PC-9 (cell line): ENCODE data around the gene CALHM2. TPM values are rescaled to one million over a fixed set of nuclear protein-coding genes. Genes with fewer than 3 reads are reported as not detected.

ENCODE experiments used
- BruUV-seq: library from RNA; stranded (reverse); fragments of 400-500 nt; replicated peaks from 2 replicates; lab custom pipeline; 2021; lab: Mats Ljungman, UMichigan
- CTCF ChIA-PET: fragments of 300-600 bp; sonication (Branson Sonifier 250); formaldehyde crosslinking; loops from one replicate; lab custom pipeline; 2022; ENCODE audit warnings: antibody characterized with exemption; lab: Charles Lee
- POLR2A ChIA-PET: fragments of 300-600 bp; sonication (Branson Sonifier 250); formaldehyde crosslinking; loops from one replicate; lab custom pipeline; 2022; ENCODE audit warnings: antibody characterized with exemption; ENCODE audit not compliant: unreplicated experiment; lab: Charles Lee
- DNase-seq, 2 experiments: peaks; one replicate each; pipeline versions ENCODE4 v3.0.0 to v3.0.0-alpha.2; 2015 to 2022; ENCODE audit warnings: mixed read lengths in 1 of 2
- H2AFZ ChIP-seq: fragments of 200-600 bp; sonication (generic); 2 replicates; pipeline ENCODE4 v1.8.1; 2017; ENCODE audit warnings: antibody characterized with exemption
- H3F3A ChIP-seq: fragments of 200-600 bp; sonication (generic); 2 replicates; pipeline ENCODE4 v1.8.1; 2017; ENCODE audit warnings: antibody characterized with exemption, mild to moderate bottlenecking, low read depth; ENCODE audit not compliant: insufficient read depth
- H3K27ac ChIP-seq: fragments of 200-600 bp; sonication (generic); 2 replicates; pipeline ENCODE4 v1.6.1; 2016; ENCODE audit warnings: mixed run types
- H3K27me3 ChIP-seq: fragments of 200-600 bp; sonication (generic); 2 replicates; pipeline ENCODE4 v1.6.1; 2016; ENCODE audit warnings: low read depth, mixed run types; ENCODE audit not compliant: insufficient read depth
- H3K36me3 ChIP-seq: fragments of 200-600 bp; sonication (generic); 2 replicates; pipeline ENCODE4 v1.6.1; 2016; ENCODE audit warnings: low read depth, mixed run types
- H3K4me1 ChIP-seq: fragments of 200-600 bp; sonication (generic); replicated peaks from 2 replicates; pipeline ENCODE4 v1.6.1; 2016; ENCODE audit warnings: mixed run types; ENCODE audit not compliant: insufficient read depth
- H3K4me2 ChIP-seq: fragments of 200-600 bp; sonication (generic); 2 replicates; pipeline ENCODE4 v1.6.1; 2017; ENCODE audit warnings: mixed run types
- H3K4me3 ChIP-seq: fragments of 200-600 bp; sonication (generic); 2 replicates; pipeline ENCODE4 v1.6.1; 2016; ENCODE audit warnings: mixed run types
- H3K79me2 ChIP-seq: fragments of 200-600 bp; sonication (generic); 2 replicates; pipeline ENCODE4 v1.6.1; 2017; ENCODE audit warnings: low read depth, mixed run types
- H3K9me2 ChIP-seq: fragments of 200-600 bp; sonication (generic); 2 replicates; pipeline ENCODE4 v1.8.1; 2017; ENCODE audit warnings: mild to moderate bottlenecking; ENCODE audit not compliant: insufficient read depth
- H3K9me3 ChIP-seq: fragments of 200-600 bp; sonication (generic); 2 replicates; pipeline ENCODE4 v1.8.1; 2016; ENCODE audit warnings: low read depth; ENCODE audit not compliant: insufficient read depth
- H4K20me1 ChIP-seq: fragments of 200-600 bp; sonication (generic); 2 replicates; pipeline ENCODE4 v1.8.1; 2017; ENCODE audit not compliant: insufficient read depth
- EZH2 ChIP-seq: fragments of 200-600 bp; sonication (generic); IDR thresholded peaks from 2 replicates; pipeline ENCODE4 v1.8.0; 2017; ENCODE audit warnings: antibody characterized with exemption, low read depth
- intact Hi-C: fragments of 100-400 bp; cut with micrococcal nuclease; formaldehyde crosslinking; loops from one replicate; pipeline ENCODE4 v1.10.0; 2022; ENCODE audit not compliant: unreplicated experiment
- total RNA-seq: library from RNA; stranded (reverse); gene quantifications from 2 replicates; pipeline ENCODE4 v1.2.3, GENCODE V29; 2021
- TF ChIP-seq, protein P1 (sequence below): fragments of 200-600 bp; sonication (generic); conservative IDR thresholded peaks from 2 replicates; pipeline ENCODE4 v1.6.1; 2017; ENCODE audit warnings: mixed run types, antibody characterized with exemption, mild to moderate bottlenecking, moderate library complexity

Gene CALHM2
- total RNA-seq, 1 experiment from 2014 or later, result 54.1 TPM

DNA sequence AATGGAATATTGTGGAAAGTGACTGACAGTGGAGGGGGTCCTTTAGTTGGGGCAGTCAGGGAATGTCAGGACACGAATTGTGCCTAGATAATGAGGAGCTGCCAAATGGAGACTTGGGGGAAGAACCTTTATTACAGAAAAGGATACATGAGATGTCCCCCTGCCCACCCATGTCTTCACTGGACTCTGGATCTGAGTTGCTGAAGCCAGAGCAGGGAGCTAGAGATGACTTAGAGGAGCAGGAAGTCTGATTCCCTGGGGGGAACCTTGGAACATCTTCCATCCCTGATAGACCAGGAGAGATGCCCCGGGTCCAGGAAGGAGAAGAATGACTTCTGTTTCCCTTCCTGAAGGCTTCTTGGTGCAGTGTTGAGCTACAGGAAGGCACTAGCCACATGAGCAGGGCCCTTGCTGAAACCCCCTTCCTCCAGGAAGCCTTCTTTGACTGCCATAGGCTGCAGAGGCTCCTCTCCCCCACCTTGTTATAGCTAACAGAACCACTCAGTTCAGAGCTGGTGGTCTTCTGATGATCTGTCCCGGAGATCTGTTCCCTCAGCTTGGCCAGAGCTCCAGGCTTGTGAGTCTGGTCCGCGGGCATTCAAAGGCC lies 40.6 kb upstream of the CALHM2 start:
- peak overlapping the region; percentile 61; the same call in 1 of the 2 replicates for H3K4me3 ChIP-seq
- peak overlapping the region; percentile 82 for H3K4me2 ChIP-seq
- TF ChIP-seq EZH2, result no peak
- TF ChIP-seq, protein P1, sequence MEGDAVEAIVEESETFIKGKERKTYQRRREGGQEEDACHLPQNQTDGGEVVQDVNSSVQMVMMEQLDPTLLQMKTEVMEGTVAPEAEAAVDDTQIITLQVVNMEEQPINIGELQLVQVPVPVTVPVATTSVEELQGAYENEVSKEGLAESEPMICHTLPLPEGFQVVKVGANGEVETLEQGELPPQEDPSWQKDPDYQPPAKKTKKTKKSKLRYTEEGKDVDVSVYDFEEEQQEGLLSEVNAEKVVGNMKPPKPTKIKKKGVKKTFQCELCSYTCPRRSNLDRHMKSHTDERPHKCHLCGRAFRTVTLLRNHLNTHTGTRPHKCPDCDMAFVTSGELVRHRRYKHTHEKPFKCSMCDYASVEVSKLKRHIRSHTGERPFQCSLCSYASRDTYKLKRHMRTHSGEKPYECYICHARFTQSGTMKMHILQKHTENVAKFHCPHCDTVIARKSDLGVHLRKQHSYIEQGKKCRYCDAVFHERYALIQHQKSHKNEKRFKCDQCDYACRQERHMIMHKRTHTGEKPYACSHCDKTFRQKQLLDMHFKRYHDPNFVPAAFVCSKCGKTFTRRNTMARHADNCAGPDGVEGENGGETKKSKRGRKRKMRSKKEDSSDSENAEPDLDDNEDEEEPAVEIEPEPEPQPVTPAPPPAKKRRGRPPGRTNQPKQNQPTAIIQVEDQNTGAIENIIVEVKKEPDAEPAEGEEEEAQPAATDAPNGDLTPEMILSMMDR, result no peak
- H3K79me2 ChIP-seq, result no peaks in the 10 kb centered on the region
- H3F3A ChIP-seq, result no peaks in the 10 kb centered on the region; the same call in 1 of the 2 replicates
- H3K9me3 ChIP-seq, result no peaks in the 10 kb centered on the region
- POLR2A ChIA-PET, result no interaction called here
- intact Hi-C loops, result loop anchor here (5.0 to 10.0 kb wide), 2 partner anchors 52 to 100 kb away; no protein-coding TSS in a partner anchor
- CTCF ChIA-PET, result interaction anchor here (0.5 kb wide), 1 partner anchor 761 kb away, joined by 4 read pairs; no protein-coding TSS in a partner anchor
- H3K36me3 ChIP-seq, result no peaks in the 10 kb centered on the region
- DNase-seq, result no peak
- no TSS peak for BruUV-seq
- peaks cover 5% of the 10 kb centered on the region; the same call in 1 of the 2 replicates for H3K4me1 ChIP-seq
- H2AFZ ChIP-seq, result no peak overlapping the region
- H3K9me2 ChIP-seq, result no peaks in the 10 kb centered on the region
- H4K20me1 ChIP-seq, result no peaks in the 10 kb centered on the region
- H3K27me3 ChIP-seq, result no peaks in the 10 kb centered on the region; the same call in 1 of the 2 replicates
- H3K27ac ChIP-seq, result no peak overlapping the region

DNA sequence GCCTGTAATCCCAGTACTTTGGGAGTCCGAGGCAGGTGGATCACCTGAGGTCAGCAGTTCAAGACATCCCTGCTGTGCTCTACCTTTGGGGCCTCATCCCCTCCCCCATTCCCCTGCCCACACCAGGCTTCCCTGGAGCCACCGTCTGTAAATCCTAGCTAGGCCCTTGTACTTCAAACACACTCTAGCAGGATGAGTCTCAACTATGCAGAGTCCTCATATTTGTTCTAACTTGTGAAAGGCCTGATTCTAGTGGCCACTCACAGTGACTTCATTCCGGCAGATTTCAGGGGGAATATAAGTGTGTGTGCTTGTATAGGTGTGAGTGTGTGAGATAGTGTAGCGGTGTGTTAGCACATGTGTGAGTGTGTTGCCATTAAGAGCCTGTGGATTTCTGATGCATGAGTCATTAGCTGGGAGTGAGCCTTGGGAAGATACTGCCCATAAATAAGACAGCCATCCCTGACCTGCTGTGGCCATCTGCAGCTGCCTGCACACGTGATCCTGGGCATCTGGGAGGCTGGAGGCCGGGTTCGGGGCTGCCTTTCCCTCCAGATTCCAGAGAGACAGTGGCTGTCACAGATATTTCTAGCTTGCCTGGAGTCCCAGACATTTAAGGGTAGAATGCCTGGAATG lies 39.7 kb upstream of the CALHM2 start:
- Histone ChIP-seq H3K4me1 (peaks cover 5% of the 10 kb centered on the region; the same call in 1 of the 2 replicates), H3F3A (no peaks in the 10 kb centered on the region; the same call in 1 of the 2 replicates), H3K9me3 (no peaks in the 10 kb centered on the region), H3K79me2 (no peaks in the 10 kb centered on the region), H4K20me1 (no peaks in the 10 kb centered on the region), H3K4me2 (peak overlapping the region; percentile 82), H3K27ac (no peak overlapping the region), H3K27me3 (no peaks in the 10 kb centered on the region; the same call in 1 of the 2 replicates), H2AFZ (no peak overlapping the region), H3K36me3 (no peaks in the 10 kb centered on the region), H3K9me2 (no peaks in the 10 kb centered on the region), H3K4me3 (no peak overlapping the region)
- TF ChIP-seq EZH2, result no peak
- TF ChIP-seq, protein P1, result no peak
- ChIA-PET CTCF (interaction anchor here (0.5 to 0.6 kb wide), 2 partner anchors 51 to 61 kb away, joined by 4 to 9 read pairs; no protein-coding TSS in a partner anchor), POLR2A (interaction anchor here (0.6 kb wide), 1 partner anchor 81 kb away, joined by 4 read pairs; no protein-coding TSS in a partner anchor)
- intact Hi-C loops, result loop anchor here (5.0 to 10.0 kb wide), 2 partner anchors 53 to 100 kb away; no protein-coding TSS in a partner anchor
- peak; percentile 41 to 63 for DNase-seq
- BruUV-seq, result no TSS peak

DNA sequence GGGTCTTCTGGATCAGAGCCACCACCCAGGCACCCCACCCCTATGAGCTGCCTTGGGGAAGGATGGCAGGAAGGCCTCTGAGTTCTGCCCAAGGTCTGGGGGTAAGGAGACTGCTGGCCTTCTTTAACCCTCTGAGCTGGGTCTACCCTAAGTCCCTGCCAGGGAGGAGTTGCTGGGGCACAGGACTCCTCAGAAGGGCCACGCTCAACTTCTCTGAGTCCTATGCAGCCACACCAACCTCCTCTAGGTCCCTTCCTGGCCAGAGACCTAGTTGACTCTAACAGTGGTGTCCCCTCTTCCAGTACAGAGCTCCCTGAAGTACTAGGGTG lies 38.8 kb upstream of the CALHM2 start:
- H3F3A ChIP-seq, result no peaks in the 10 kb centered on the region; the same call in 1 of the 2 replicates
- H3K27me3 ChIP-seq, result no peaks in the 10 kb centered on the region; the same call in 1 of the 2 replicates
- DNase-seq, result no peak
- no peak overlapping the region for H3K4me3 ChIP-seq
- H2AFZ ChIP-seq, result no peak overlapping the region
- H4K20me1 ChIP-seq, result no peaks in the 10 kb centered on the region
- H3K36me3 ChIP-seq, result no peaks in the 10 kb centered on the region
- H3K4me1 ChIP-seq, result peaks cover 5% of the 10 kb centered on the region; the same call in 1 of the 2 replicates
- H3K79me2 ChIP-seq, result no peaks in the 10 kb centered on the region
- intact Hi-C loops, result loop anchor here (5.0 to 10.0 kb wide), 2 partner anchors 54 to 101 kb away; no protein-coding TSS in a partner anchor
- ChIA-PET POLR2A (no interaction called here), CTCF (interaction anchor here (0.6 kb wide), 2 partner anchors 19 to 60 kb away, joined by 3 to 9 read pairs; no protein-coding TSS in a partner anchor)
- no peak overlapping the region for H3K4me2 ChIP-seq
- TF ChIP-seq EZH2, result no peak
- TF ChIP-seq, protein P1, result no peak
- no TSS peak for BruUV-seq
- no peak overlapping the region for H3K27ac ChIP-seq
- no peaks in the 10 kb centered on the region for H3K9me2 ChIP-seq
- no peaks in the 10 kb centered on the region for H3K9me3 ChIP-seq
